HG03045 (cell line): ENCODE measurements around the gene RREB1.

Source experiments
- ATAC-seq: cut with Tn5 transposase; IDR thresholded peaks from one replicate; pipeline ENCODE4 v1.9.1; 2021; ENCODE audit warnings: mild to moderate bottlenecking, moderate library complexity; ENCODE audit not compliant: unreplicated experiment

RREB1 gene

GRCh38 chr6:7216941-7217621 lies 109.3 kb downstream of the RREB1 start:
- ATAC-seq = no peak

- no peak for ATAC-seq
Observed at GRCh38 chr6:7218406-7218988, 110.7 kb downstream of the RREB1 start.

- ATAC-seq = no peak
Observed at GRCh38 chr6:7219310-7219709, 111.5 kb downstream of the RREB1 start.

GRCh38 chr6:7222197-7222596 lies 114.4 kb downstream of the RREB1 start:
- no peak for ATAC-seq

GRCh38 chr6:7224731-7225130 lies 117.0 kb downstream of the RREB1 start:
- ATAC-seq = no peak

- ATAC-seq = no peak
Observed at GRCh38 chr6:7228662-7229375, 121.1 kb downstream of the RREB1 start.

GRCh38 chr6:7229376-7230326 lies 121.9 kb downstream of the RREB1 start:
- no peak for ATAC-seq

GRCh38 chr6:7230327-7230691 lies 122.5 kb downstream of the RREB1 start:
- no peak for ATAC-seq

- no peak for ATAC-seq
Observed at GRCh38 chr6:7230956-7231713, 123.4 kb downstream of the RREB1 start.

GRCh38 chr6:7232351-7232750 lies 124.6 kb downstream of the RREB1 start:
- no peak for ATAC-seq

GRCh38 chr6:7234547-7234946 lies 126.8 kb downstream of the RREB1 start:
- no peak for ATAC-seq

GRCh38 chr6:7235712-7236305 lies 128.0 kb downstream of the RREB1 start:
- no peak for ATAC-seq

GRCh38 chr6:7236306-7237209 lies 128.8 kb downstream of the RREB1 start:
- ATAC-seq = peak; percentile 64

- ATAC-seq = no peak
Observed at GRCh38 chr6:7237653-7238188, 130.0 kb downstream of the RREB1 start.

- ATAC-seq = no peak
Observed at GRCh38 chr6:7238526-7238899, 130.8 kb downstream of the RREB1 start.

- ATAC-seq = peak; percentile 45
Observed at GRCh38 chr6:7238900-7239589, 131.3 kb downstream of the RREB1 start.

GRCh38 chr6:7239590-7239948 lies 131.8 kb downstream of the RREB1 start:
- no peak for ATAC-seq

GRCh38 chr6:7240351-7240750 lies 132.6 kb downstream of the RREB1 start:
- no peak for ATAC-seq
